HG03108 (cell line): ENCODE results near the gene NKPD1.

Experiments
- ATAC-seq: cut with Tn5 transposase; IDR thresholded peaks from one replicate; pipeline ENCODE4 v1.9.1; 2021; ENCODE audit warnings: moderate library complexity; ENCODE audit not compliant: unreplicated experiment

Gene NKPD1

GRCh38 chr19:45173816-45174215 lies 13.0 kb upstream of the NKPD1 start:
- no peak for ATAC-seq

- ATAC-seq = no peak
Measured at GRCh38 chr19:45172611-45173208, 11.9 kb upstream of the NKPD1 start.

- no peak for ATAC-seq
Measured at GRCh38 chr19:45172173-45172572, 11.4 kb upstream of the NKPD1 start.

- ATAC-seq = no peak
Measured at GRCh38 chr19:45171211-45171623, 10.4 kb upstream of the NKPD1 start.

GRCh38 chr19:45170146-45171106 lies 9.6 kb upstream of the NKPD1 start:
- no peak for ATAC-seq

GRCh38 chr19:45169602-45170001 lies 8.8 kb upstream of the NKPD1 start:
- no peak for ATAC-seq

DNA sequence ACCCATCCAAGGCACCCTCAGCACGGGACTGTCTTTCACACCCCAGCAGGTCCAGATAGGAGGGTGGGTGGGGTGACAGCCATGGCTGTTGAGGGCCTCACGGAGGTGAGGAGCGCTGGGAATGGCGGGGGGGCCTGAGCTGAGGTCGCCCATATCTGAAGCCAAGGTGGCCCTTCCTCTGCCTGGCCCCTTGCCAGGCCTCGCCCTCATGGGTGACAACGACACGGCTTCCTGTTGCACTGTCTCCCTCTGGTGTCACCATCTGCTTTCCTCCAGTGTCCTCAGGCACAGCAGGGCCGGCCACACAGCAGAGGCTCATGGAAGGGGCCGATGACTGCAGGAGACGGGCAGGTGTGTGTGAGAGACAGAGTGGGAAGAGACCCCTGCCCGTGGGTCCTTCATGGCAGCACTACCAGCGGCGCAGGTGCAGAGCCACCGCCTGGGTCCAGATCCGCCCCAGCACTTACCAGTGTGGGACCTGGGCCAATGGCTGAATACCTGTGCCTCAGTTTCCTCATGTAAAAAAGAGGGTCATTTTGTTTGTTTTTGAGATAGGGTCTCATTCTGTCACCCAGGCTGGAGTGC lies 8.1 kb upstream of the NKPD1 start:
- ATAC-seq = no peak

GRCh38 chr19:45166723-45167252 lies 6.0 kb upstream of the NKPD1 start:
- no peak for ATAC-seq

DNA sequence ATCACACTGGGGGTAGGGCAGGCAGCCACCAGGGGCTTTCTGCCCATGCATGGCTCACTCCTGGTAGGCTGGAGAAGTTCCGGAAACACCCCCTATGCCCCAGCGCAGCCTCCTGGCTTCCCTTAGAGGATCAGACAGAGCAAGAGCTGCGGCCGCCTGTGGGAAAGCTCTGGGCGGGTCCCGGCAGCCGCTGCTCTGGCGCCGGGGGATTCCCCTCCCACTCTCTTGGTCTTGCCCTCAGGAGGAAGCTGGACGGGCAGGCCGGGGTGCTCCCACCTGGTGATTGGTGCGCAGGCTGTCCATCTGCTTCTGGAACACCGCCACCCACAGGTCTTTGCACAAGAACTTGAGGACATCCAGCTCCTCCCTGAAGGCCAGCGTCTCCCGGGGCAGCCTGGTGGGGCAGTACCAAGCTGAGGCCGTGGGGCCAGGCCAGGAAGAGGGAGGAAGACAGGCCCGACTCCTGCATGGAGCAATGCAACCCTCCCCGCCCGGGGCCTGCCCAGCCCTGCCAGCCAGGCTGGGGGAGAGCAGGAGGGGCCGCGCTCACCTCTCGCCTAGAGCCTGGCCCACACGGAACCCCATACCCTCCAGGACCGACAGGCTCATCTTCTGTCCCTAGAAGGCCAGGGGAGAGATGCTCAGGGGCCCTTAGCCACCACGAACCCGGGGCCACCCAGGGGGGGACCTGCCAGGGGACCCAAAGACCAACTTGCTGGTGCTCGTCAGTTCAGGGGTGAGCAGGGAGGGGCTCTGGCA lies 4.0 kb upstream of the NKPD1 start:
- peak; percentile 73 for ATAC-seq

GRCh38 chr19:45163751-45164460 lies 3.1 kb upstream of the NKPD1 start:
- ATAC-seq = no peak

GRCh38 chr19:45163156-45163555 lies 2.4 kb upstream of the NKPD1 start:
- ATAC-seq = no peak

GRCh38 chr19:45162608-45163143 lies 1.9 kb upstream of the NKPD1 start:
- ATAC-seq = no peak

GRCh38 chr19:45161738-45162607 lies 1.2 kb upstream of the NKPD1 start:
- ATAC-seq = no peak

- no peak for ATAC-seq
Measured at GRCh38 chr19:45159971-45160324, 834 bp downstream of the NKPD1 start.

DNA sequence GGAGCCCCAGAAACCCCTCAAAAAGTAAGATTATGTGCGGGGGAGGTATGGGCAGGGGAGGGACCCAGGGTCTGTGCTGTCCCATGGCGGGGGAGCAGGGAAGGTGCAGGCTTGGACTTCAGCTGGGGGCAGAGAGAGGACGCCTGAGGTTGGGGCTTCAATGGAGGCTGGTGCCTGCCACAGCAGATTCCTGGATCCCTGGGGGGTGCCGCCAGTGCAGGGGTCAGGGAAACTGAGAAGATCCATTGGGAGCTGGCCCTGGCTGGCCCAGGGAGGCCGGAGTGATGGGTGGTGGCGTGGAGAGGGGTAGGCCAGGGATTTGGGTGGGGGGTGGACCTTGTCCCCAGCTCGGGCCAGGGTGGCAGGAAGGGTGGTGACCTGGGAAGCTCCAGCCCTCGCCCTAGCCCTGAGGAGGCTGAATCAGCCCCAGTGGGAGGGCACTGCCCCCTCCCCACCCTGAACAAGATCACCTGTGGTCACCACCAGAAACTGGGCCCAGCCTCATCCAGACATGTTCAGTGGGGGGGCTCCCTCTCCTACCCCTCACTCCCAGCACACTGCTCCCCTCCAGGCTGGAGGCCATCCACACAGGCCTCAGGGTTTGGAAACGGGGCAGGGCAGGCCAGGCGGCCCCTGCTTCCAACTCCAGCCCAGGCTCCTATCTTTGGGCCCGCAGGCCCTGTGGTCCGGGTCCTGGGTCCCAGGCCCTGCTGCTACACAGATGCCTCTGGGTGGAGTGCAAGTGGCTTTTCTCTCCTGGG lies 1.4 kb downstream of the NKPD1 start:
- no peak for ATAC-seq

GRCh38 chr19:45158503-45159209 lies 2.1 kb downstream of the NKPD1 start:
- no peak for ATAC-seq

DNA sequence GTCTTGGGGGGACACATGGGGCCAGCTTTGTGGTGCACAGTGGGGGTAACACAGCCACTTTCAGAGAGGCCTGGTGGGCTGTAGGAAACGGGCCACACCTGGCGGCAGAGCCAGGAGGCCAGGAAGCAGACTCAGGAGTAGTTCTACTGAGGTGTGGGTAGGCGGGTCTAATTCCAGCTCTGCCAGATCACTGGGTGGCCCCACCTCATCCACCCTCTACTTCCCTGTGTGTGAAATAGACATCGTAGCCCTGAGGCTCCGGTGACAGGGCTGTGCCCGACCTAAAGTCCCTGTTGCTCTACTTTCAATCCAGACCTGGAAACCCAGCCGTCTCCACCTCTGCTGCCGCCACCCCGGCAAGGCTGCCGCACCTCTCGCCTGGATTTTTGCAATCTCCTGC lies 4.0 kb downstream of the NKPD1 start:
- ATAC-seq = no peak
